IPS-15b (cell line): ENCODE measurements around the gene CD34.

Source experiments
- H3K27me3 ChIP-seq: one replicate; pipeline ENCODE4 v1.6.1; 2013; ENCODE audit warnings: low read length; ENCODE audit not compliant: control insufficient read depth, insufficient read depth
- H3K36me3 ChIP-seq: one replicate; pipeline ENCODE4 v1.6.1; 2013; ENCODE audit warnings: low read length; ENCODE audit not compliant: control insufficient read depth, insufficient read depth
- H3K4me1 ChIP-seq: one replicate; pipeline ENCODE4 v1.6.1; 2013; ENCODE audit warnings: mild to moderate bottlenecking, low read length; ENCODE audit not compliant: control insufficient read depth, insufficient read depth
- H3K4me3 ChIP-seq: one replicate; pipeline ENCODE4 v1.5.1; 2013; ENCODE audit warnings: low read depth, low read length
- H3K9ac ChIP-seq: one replicate; pipeline ENCODE4 v1.6.1; 2013; ENCODE audit warnings: low read depth, mild to moderate bottlenecking, low read length
- H3K9me3 ChIP-seq: one replicate; pipeline ENCODE4 v1.6.1; 2013; ENCODE audit warnings: mild to moderate bottlenecking, low read length; ENCODE audit not compliant: control insufficient read depth, insufficient read depth

CD34 gene

GRCh38 chr1:207857447-207857846, 53.5 kb downstream of the CD34 start:
- Histone ChIP-seq H3K36me3 (no peaks in the 10 kb centered on the region), H3K9me3 (no peaks in the 10 kb centered on the region), H3K4me1 (peaks cover 5% of the 10 kb centered on the region), H3K9ac (no peak overlapping the region), H3K27me3 (no peaks in the 10 kb centered on the region), H3K4me3 (no peak overlapping the region)

GRCh38 chr1:207856276-207857023, 54.5 kb downstream of the CD34 start:
- no peaks in the 10 kb centered on the region for H3K27me3 ChIP-seq
- no peak overlapping the region for H3K9ac ChIP-seq
- no peaks in the 10 kb centered on the region for H3K36me3 ChIP-seq
- peaks cover 5% of the 10 kb centered on the region for H3K4me1 ChIP-seq
- H3K9me3 ChIP-seq: no peaks in the 10 kb centered on the region
- H3K4me3 ChIP-seq: no peak overlapping the region

GRCh38 chr1:207854001-207854400, 56.9 kb downstream of the CD34 start:
- Histone ChIP-seq H3K36me3 (no peaks in the 10 kb centered on the region), H3K9me3 (no peaks in the 10 kb centered on the region), H3K4me3 (no peak overlapping the region), H3K9ac (no peak overlapping the region), H3K27me3 (no peaks in the 10 kb centered on the region), H3K4me1 (peaks cover 5% of the 10 kb centered on the region)

GRCh38 chr1:207853372-207853757, 57.6 kb downstream of the CD34 start:
- Histone ChIP-seq H3K27me3 (no peaks in the 10 kb centered on the region), H3K36me3 (no peaks in the 10 kb centered on the region), H3K9ac (no peak overlapping the region), H3K9me3 (no peaks in the 10 kb centered on the region), H3K4me1 (peaks cover 5% of the 10 kb centered on the region), H3K4me3 (no peak overlapping the region)

DNA sequence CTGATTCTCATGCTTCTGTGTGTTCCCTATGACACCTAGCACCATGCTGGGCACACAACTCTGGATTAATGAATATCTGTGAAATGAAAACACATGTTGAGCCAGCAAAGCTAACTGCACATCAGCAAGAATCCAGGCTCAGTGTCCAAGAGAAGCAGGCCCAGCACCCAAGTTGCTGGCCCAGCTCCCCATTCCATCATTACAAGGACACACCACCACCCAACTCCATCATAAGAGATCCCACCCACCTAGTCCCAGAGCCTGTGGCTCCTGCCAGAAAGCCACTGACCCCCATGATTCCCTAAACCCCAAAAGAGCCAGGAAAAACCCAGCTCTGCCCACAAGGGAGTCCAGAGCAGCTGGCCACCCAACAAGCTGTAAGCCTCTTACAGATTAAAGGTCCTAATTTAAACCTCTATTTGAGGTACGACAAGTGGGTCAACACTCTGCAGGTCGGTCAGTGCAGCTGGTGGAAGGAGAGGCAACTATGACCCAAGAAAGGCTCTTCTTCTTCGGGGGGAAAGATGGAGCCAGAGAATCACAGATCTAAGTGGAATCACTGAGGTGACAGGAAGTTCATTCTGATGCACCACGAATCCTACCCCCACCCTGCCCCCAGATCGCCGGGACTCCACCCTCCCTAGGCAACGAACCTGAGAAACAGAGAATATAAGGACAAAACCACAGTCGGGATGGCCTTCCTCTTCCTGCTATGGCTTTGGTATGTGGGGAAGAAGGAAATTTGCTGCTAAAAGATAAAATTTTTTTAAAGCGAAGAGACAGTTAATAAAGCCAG, 58.2 kb downstream of the CD34 start:
- Histone ChIP-seq H3K27me3 (no peaks in the 10 kb centered on the region), H3K36me3 (no peaks in the 10 kb centered on the region), H3K9me3 (no peaks in the 10 kb centered on the region), H3K4me3 (no peak overlapping the region), H3K9ac (no peak overlapping the region), H3K4me1 (peaks cover 5% of the 10 kb centered on the region)

- Histone ChIP-seq H3K36me3 (no peaks in the 10 kb centered on the region), H3K4me3 (no peak overlapping the region), H3K9ac (no peak overlapping the region), H3K9me3 (no peaks in the 10 kb centered on the region), H3K4me1 (peaks cover 5% of the 10 kb centered on the region), H3K27me3 (no peaks in the 10 kb centered on the region)
Measured at GRCh38 chr1:207851696-207852095, 59.2 kb downstream of the CD34 start.

GRCh38 chr1:207850621-207851407, 60.1 kb downstream of the CD34 start:
- Histone ChIP-seq H3K9ac (no peak overlapping the region), H3K4me1 (peaks cover 5% of the 10 kb centered on the region), H3K36me3 (no peaks in the 10 kb centered on the region), H3K27me3 (no peaks in the 10 kb centered on the region), H3K9me3 (no peaks in the 10 kb centered on the region), H3K4me3 (no peak overlapping the region)

- H3K9me3 ChIP-seq: no peaks in the 10 kb centered on the region
- no peak overlapping the region for H3K9ac ChIP-seq
- H3K27me3 ChIP-seq: no peaks in the 10 kb centered on the region
- H3K36me3 ChIP-seq: no peaks in the 10 kb centered on the region
- no peak overlapping the region for H3K4me3 ChIP-seq
- peaks cover 5% of the 10 kb centered on the region for H3K4me1 ChIP-seq
Measured at GRCh38 chr1:207849646-207850045, 61.3 kb downstream of the CD34 start.

- Histone ChIP-seq H3K9ac (no peak overlapping the region), H3K4me1 (peaks cover 5% of the 10 kb centered on the region), H3K27me3 (no peaks in the 10 kb centered on the region), H3K4me3 (no peak overlapping the region), H3K9me3 (no peaks in the 10 kb centered on the region), H3K36me3 (no peaks in the 10 kb centered on the region)
Measured at GRCh38 chr1:207849016-207849415, 61.9 kb downstream of the CD34 start.

DNA sequence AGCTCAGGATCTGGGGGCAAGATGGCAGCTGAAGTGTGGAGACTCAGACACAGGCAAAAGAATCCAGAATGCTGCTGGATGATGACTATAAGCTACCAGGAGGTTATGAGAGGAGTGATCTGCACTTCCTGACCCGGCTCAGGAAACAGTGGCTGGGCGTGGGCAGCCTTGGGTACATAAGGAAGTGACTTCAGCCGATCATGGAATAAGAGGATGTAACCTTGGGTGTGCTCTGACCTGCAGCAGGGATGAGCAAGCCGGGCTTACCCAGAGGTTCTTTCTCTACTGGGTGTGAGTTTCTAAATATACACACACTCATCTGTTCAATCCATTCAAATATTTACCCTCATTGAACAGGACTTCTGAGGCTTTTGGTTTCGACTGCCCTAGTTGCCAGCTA, 62.7 kb downstream of the CD34 start:
- H3K9ac ChIP-seq: no peak overlapping the region
- H3K27me3 ChIP-seq: no peaks in the 10 kb centered on the region
- no peaks in the 10 kb centered on the region for H3K36me3 ChIP-seq
- H3K9me3 ChIP-seq: no peaks in the 10 kb centered on the region
- peaks cover 4% of the 10 kb centered on the region for H3K4me1 ChIP-seq
- H3K4me3 ChIP-seq: no peak overlapping the region

DNA sequence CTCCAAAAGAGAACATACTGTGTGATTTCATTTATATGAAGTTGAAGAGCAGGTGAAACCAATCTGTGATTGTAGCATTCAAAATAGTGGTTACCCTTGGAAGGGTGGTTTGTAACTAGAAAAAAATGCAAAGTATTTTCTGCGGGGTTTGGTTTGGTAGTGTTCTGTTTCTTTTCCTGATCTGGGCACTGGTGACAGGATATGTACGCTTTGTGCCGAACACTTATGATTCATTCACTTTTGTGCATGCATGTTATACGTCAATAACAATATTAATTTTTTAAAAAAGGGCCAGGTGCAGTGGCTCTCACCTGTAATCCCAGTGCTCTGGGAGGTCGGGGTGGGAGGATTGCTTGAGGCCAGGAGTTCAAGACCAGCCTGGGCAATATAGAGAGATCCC, 63.8 kb downstream of the CD34 start:
- no peaks in the 10 kb centered on the region for H3K36me3 ChIP-seq
- H3K4me3 ChIP-seq: no peak overlapping the region
- H3K4me1 ChIP-seq: no peaks in the 10 kb centered on the region
- H3K27me3 ChIP-seq: no peaks in the 10 kb centered on the region
- H3K9ac ChIP-seq: no peak overlapping the region
- no peaks in the 10 kb centered on the region for H3K9me3 ChIP-seq
